WERI-Rb-1 (cell line): ENCODE data around the gene KDM6A.

Experiments
- DNase-seq: peaks from one replicate; pipeline ENCODE4 v3.0.0-alpha.2; 2020
- H3K27ac ChIP-seq: fragments of 250-450 bp; sonication (Bioruptor Pico); 2 replicates; pipeline ENCODE4 v1.5.1; 2020; ENCODE audit warnings: mild to moderate bottlenecking, moderate library complexity
- H3K27me3 ChIP-seq: fragments of 250-450 bp; sonication (Bioruptor Pico); 2 replicates; pipeline ENCODE4 v1.5.1; 2021; ENCODE audit warnings: mild to moderate bottlenecking, low read depth, moderate library complexity; ENCODE audit not compliant: insufficient read depth, severe bottlenecking
- H3K36me3 ChIP-seq: fragments of 250-450 bp; sonication (Bioruptor Pico); 2 replicates; pipeline ENCODE4 v1.5.1; 2020; ENCODE audit warnings: mild to moderate bottlenecking, moderate library complexity
- H3K4me3 ChIP-seq: 2 replicates; pipeline ENCODE4 v1.5.1; 2011; ENCODE audit warnings: low read depth, mild to moderate bottlenecking, control low read depth, low read length
- H3K9me3 ChIP-seq: fragments of 250-450 bp; sonication (Bioruptor Pico); 2 replicates; pipeline ENCODE4 v1.5.1; 2021; ENCODE audit warnings: mild to moderate bottlenecking, moderate library complexity; ENCODE audit not compliant: severe bottlenecking
- CTCF ChIP-seq: IDR thresholded peaks from 2 replicates; pipeline ENCODE4 v1.5.1; 2011; ENCODE audit warnings: low read depth, mild to moderate bottlenecking, control low read depth, inconsistent platforms, low read length

The KDM6A gene

GRCh38 chrX:44973420-44973932 is 100.5 kb downstream of the KDM6A start:
- H3K4me3 ChIP-seq = no peak overlapping the region
- no peak for TF ChIP-seq CTCF
- peaks cover 17% of the 10 kb centered on the region for H3K36me3 ChIP-seq
- H3K27ac ChIP-seq = no peak overlapping the region
- DNase-seq = no peak
- peaks cover 3% of the 10 kb centered on the region for H3K9me3 ChIP-seq
- H3K27me3 ChIP-seq = no peaks in the 10 kb centered on the region

- Histone ChIP-seq H3K36me3 (peaks cover 17% of the 10 kb centered on the region), H3K27me3 (no peaks in the 10 kb centered on the region), H3K4me3 (no peak overlapping the region), H3K9me3 (peaks cover 3% of the 10 kb centered on the region), H3K27ac (no peak overlapping the region)
- TF ChIP-seq CTCF = no peak
- no peak for DNase-seq
Observed at GRCh38 chrX:44974451-44974850, 101.5 kb downstream of the KDM6A start.

- peaks cover 17% of the 10 kb centered on the region for H3K36me3 ChIP-seq
- H3K27ac ChIP-seq = no peak overlapping the region; the same call in 1 of the 2 replicates
- no peak for TF ChIP-seq CTCF
- H3K4me3 ChIP-seq = no peak overlapping the region
- no peak for DNase-seq
- H3K9me3 ChIP-seq = peaks cover 3% of the 10 kb centered on the region
- H3K27me3 ChIP-seq = no peaks in the 10 kb centered on the region
Observed at GRCh38 chrX:44975666-44976263, 102.8 kb downstream of the KDM6A start.

- peaks cover 3% of the 10 kb centered on the region for H3K9me3 ChIP-seq
- no peak for DNase-seq
- no peak for TF ChIP-seq CTCF
- no peak overlapping the region for H3K27ac ChIP-seq
- H3K27me3 ChIP-seq = no peaks in the 10 kb centered on the region
- no peak overlapping the region for H3K4me3 ChIP-seq
- H3K36me3 ChIP-seq = peaks cover 17% of the 10 kb centered on the region
Observed at GRCh38 chrX:44978976-44979375, 106.0 kb downstream of the KDM6A start.

GRCh38 chrX:44980403-44980802 is 107.4 kb downstream of the KDM6A start:
- H3K9me3 ChIP-seq = peaks cover 3% of the 10 kb centered on the region
- DNase-seq = no peak
- H3K4me3 ChIP-seq = no peak overlapping the region
- peaks cover 13% of the 10 kb centered on the region for H3K36me3 ChIP-seq
- no peak for TF ChIP-seq CTCF
- H3K27me3 ChIP-seq = no peaks in the 10 kb centered on the region
- H3K27ac ChIP-seq = no peak overlapping the region

GRCh38 chrX:44980883-44981282 is 107.9 kb downstream of the KDM6A start:
- Histone ChIP-seq H3K4me3 (no peak overlapping the region), H3K27me3 (no peaks in the 10 kb centered on the region), H3K36me3 (peaks cover 10% of the 10 kb centered on the region), H3K9me3 (no peaks in the 10 kb centered on the region), H3K27ac (no peak overlapping the region)
- DNase-seq = no peak
- TF ChIP-seq CTCF = no peak
